Measurements from ENCODE around the gene ARHGAP23. TPM values are rescaled to one million over a fixed set of nuclear protein-coding genes. Genes with fewer than 3 reads are reported as not detected.
A peak's percentile ranks its signal among the peaks of the same experiment; 100 is the strongest.

Gene ARHGAP23
- total RNA-seq, 1 experiment from 2014 or later, result 83.5 TPM

GRCh38 chr17:38425744-38426143 lies 2.5 kb upstream of the ARHGAP23 start:
- TF ChIP-seq CTCF (IDR thresholded peaks at IDR 0.05; ENCODE audit: insufficient read depth in 1 of 2, low read depth in 1 of 2, low read length in 1 of 2, severe bottlenecking in 1 of 2, unreplicated experiment in 1 of 2), result no peak
- intact Hi-C loops (cut with micrococcal nuclease; ENCODE audit: unreplicated experiment), result loop anchor here (10.0 kb wide), 1 partner anchor 239 kb away; no protein-coding TSS in a partner anchor
- Histone ChIP-seq H3K36me3 (ENCODE audit: control insufficient read depth, insufficient read depth, low read length) (no peaks in the 10 kb centered on the region), H3K27me3 (replicated peaks; ENCODE audit: control insufficient read depth, insufficient read depth, low read length) (no peaks in the 10 kb centered on the region), H3K4me1 (no peaks in the 10 kb centered on the region), H3K4me3 (ENCODE audit: low read depth, low read length) (no peak overlapping the region), H3K9me3 (no peaks in the 10 kb centered on the region)
- Mint-ChIP-seq H3K27ac (ENCODE audit: unreplicated experiment) (no peak overlapping the region), H3K9me3 (ENCODE audit: unreplicated experiment) (no peaks in the 10 kb centered on the region), H3K4me1 (ENCODE audit: low read depth, unreplicated experiment) (peaks cover 7% of the 10 kb centered on the region), H3K36me3 (ENCODE audit: insufficient read depth, unreplicated experiment) (no peaks in the 10 kb centered on the region), H3K4me3 (ENCODE audit: unreplicated experiment) (no peak overlapping the region), H3K27me3 (ENCODE audit: insufficient read depth, unreplicated experiment) (no peaks in the 10 kb centered on the region)
- BruUV-seq (replicated peaks), result no TSS peak
- no peak for DNase-seq
- POLR2A ChIA-PET, result no interaction called here
- CTCF ChIA-PET, result interaction anchor here (0.5 to 1.1 kb wide), 2 partner anchors 77 to 191 kb away, joined by 3 read pairs; no protein-coding TSS in a partner anchor

- no peaks in the 10 kb centered on the region for H3K9me3 ChIP-seq
- Mint-ChIP-seq H3K4me3 (ENCODE audit: unreplicated experiment) (no peak overlapping the region), H3K27ac (ENCODE audit: unreplicated experiment) (no peak overlapping the region), H3K36me3 (ENCODE audit: insufficient read depth, unreplicated experiment) (no peaks in the 10 kb centered on the region), H3K27me3 (ENCODE audit: insufficient read depth, unreplicated experiment) (no peaks in the 10 kb centered on the region), H3K9me3 (ENCODE audit: unreplicated experiment) (no peaks in the 10 kb centered on the region), H3K4me1 (ENCODE audit: low read depth, unreplicated experiment) (peaks cover 7% of the 10 kb centered on the region)
- TF ChIP-seq CTCF (IDR thresholded peaks at IDR 0.05; ENCODE audit: insufficient read depth in 1 of 2, low read depth in 1 of 2, low read length in 1 of 2, severe bottlenecking in 1 of 2, unreplicated experiment in 1 of 2), result no peak
- no peaks in the 10 kb centered on the region for H3K27me3 ChIP-seq (replicated peaks; ENCODE audit: control insufficient read depth, insufficient read depth, low read length)
- H3K4me1 ChIP-seq, result no peaks in the 10 kb centered on the region
- no peaks in the 10 kb centered on the region for H3K36me3 ChIP-seq (ENCODE audit: control insufficient read depth, insufficient read depth, low read length)
- intact Hi-C loops (cut with micrococcal nuclease; ENCODE audit: unreplicated experiment), result loop anchor here (10.0 kb wide), 1 partner anchor 238 kb away; no protein-coding TSS in a partner anchor
- no peak for DNase-seq
- POLR2A ChIA-PET, result no interaction called here
- H3K4me3 ChIP-seq (ENCODE audit: low read depth, low read length), result no peak overlapping the region
- BruUV-seq (replicated peaks), result no TSS peak
- CTCF ChIA-PET, result interaction anchor here (0.5 to 1.3 kb wide), 3 partner anchors 12 to 190 kb away, joined by 3 to 4 read pairs (median 3); no protein-coding TSS in a partner anchor
Observed at GRCh38 chr17:38426441-38426840, 1.8 kb upstream of the ARHGAP23 start.

- Mint-ChIP-seq H3K27ac (ENCODE audit: unreplicated experiment) (no peak overlapping the region), H3K4me1 (ENCODE audit: low read depth, unreplicated experiment) (peaks cover 7% of the 10 kb centered on the region), H3K4me3 (ENCODE audit: unreplicated experiment) (peak overlapping the region; percentile 57), H3K36me3 (ENCODE audit: insufficient read depth, unreplicated experiment) (no peaks in the 10 kb centered on the region), H3K9me3 (ENCODE audit: unreplicated experiment) (no peaks in the 10 kb centered on the region), H3K27me3 (ENCODE audit: insufficient read depth, unreplicated experiment) (no peaks in the 10 kb centered on the region)
- POLR2A ChIA-PET, result interaction anchor here (0.6 kb wide), 1 partner anchor 77 kb away, joined by 3 read pairs; no protein-coding TSS in a partner anchor
- CTCF ChIA-PET, result interaction anchor here (1.3 kb wide), 2 partner anchors 13 to 78 kb away, joined by 4 read pairs; no protein-coding TSS in a partner anchor
- BruUV-seq (replicated peaks), result no TSS peak
- no peak for TF ChIP-seq CTCF (IDR thresholded peaks at IDR 0.05; ENCODE audit: insufficient read depth in 1 of 2, low read depth in 1 of 2, low read length in 1 of 2, severe bottlenecking in 1 of 2, unreplicated experiment in 1 of 2)
- no peaks in the 10 kb centered on the region for H3K9me3 ChIP-seq
- intact Hi-C loops (cut with micrococcal nuclease; ENCODE audit: unreplicated experiment), result loop anchor here (10.0 kb wide), 1 partner anchor 237 kb away; no protein-coding TSS in a partner anchor
- no peaks in the 10 kb centered on the region for H3K36me3 ChIP-seq (ENCODE audit: control insufficient read depth, insufficient read depth, low read length)
- H3K27me3 ChIP-seq (replicated peaks; ENCODE audit: control insufficient read depth, insufficient read depth, low read length), result no peaks in the 10 kb centered on the region
- no peak overlapping the region for H3K4me3 ChIP-seq (ENCODE audit: low read depth, low read length)
- no peak for DNase-seq
- no peaks in the 10 kb centered on the region for H3K4me1 ChIP-seq
Observed at GRCh38 chr17:38427160-38427949, 909 bp upstream of the ARHGAP23 start.
